Astrocyte of the hippocampus (primary cell): ENCODE data around the gene C5orf52.
A peak's percentile ranks its signal among the peaks of the same experiment; 100 is the strongest.
"Not testable (repeated sequence)": the region's sequence is repeated elsewhere in the genome, so short reads cannot be mapped to it uniquely, and the experiment has no call there.

ENCODE experiments used
- DNase-seq: peaks from one replicate; pipeline ENCODE4 v3.0.0; 2011; ENCODE audit warnings: low read depth, low spot score

The C5orf52 gene

DNA sequence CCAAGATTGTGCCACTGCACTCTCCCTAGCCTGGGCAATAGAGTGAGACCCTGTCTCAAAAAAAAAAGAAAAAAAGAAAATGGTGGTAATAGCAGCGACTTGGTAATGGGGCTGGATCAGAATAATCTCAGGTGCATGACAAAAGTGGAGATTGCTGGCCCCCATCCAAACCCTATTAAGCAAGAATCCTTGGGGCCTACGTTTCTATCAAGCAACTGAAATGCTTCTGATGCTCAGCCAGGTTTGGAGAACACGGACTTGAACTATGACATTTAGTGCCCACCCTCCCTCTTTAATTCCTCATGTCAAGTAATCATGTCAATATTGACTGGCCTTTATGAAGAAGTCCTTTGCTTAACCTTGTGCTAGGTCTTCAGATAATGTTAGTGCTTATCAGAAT, 6.6 kb downstream of the C5orf52 start:
- no peak for DNase-seq

DNA sequence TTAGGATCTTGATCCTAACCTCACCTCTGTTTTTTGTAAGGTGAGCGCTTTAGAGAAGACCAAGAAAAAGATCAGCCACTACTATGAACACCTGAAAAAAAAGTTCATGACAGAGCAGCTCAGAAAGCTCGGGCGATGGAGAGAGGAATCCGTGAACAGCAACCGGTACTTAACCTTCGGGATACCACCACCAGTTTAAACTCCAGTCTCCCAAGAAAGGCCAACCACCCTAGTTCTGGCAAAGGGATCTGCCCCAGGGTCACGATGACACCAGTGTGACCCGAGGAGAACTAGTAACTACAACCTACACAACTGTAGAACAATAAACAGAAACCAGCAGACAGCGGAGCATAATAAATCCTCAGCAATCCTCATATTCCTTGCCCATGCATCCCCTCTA, 8.5 kb downstream of the C5orf52 start:
- no peak for DNase-seq

DNA sequence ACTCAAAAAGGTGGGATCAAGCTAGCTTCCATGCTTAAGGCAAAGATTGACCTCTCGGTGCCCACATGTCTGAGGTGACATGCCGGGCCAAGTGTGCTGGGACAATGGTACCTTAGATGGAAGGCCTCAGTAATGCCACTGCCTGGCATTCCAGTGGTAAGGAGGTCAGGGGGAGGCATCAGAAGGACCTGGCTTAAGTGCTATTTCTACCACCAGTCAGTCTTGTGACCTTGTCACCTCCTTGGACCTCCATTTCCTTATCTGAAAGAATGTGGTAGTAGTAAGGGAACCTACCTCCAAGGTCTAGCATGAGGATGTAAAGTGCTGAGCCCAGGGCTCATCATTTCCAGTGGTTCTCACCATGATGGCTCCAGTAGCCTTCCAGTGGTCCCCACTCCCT, 8.9 kb downstream of the C5orf52 start:
- DNase-seq, result no peak

DNA sequence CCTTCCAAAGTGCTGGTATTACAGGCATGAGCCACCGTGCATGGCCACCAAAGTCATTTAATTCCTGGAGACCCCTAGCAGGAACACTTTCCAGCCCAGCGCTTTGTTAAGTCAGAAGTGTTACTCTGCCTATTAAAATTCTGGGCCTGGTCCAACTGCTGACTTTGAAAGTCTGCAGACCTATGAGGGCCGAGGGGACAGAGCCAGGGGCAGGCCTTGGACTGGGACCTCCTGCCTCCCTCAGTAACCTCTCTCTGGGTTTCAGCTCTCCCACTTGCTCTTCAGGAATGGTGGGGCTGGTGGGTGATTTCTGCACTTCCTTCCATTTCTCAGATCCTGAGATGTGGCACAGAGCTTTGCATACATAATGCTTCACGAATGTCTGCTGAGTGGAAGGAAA, 9.7 kb downstream of the C5orf52 start:
- DNase-seq, result no peak

DNA sequence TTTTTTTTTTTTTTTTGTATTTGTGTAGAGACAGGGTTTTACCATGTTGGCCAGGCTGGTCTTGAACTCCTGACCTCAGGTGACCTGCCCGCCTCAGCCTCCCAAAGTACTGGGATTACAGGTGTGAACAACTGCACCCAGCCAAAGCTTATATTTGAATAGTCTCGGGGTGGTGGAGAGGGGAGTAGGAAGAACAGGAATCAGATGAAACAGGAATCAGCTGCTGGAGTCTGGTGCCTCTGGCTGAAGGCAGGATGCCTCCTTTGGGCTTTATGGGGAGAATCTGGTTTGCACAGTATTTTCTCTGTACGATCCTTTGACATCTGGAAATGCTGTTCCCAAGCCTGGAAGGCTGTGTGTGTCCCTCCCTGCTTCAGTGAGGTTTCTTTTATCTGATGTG, 10.9 kb downstream of the C5orf52 start:
- no peak for DNase-seq

DNA sequence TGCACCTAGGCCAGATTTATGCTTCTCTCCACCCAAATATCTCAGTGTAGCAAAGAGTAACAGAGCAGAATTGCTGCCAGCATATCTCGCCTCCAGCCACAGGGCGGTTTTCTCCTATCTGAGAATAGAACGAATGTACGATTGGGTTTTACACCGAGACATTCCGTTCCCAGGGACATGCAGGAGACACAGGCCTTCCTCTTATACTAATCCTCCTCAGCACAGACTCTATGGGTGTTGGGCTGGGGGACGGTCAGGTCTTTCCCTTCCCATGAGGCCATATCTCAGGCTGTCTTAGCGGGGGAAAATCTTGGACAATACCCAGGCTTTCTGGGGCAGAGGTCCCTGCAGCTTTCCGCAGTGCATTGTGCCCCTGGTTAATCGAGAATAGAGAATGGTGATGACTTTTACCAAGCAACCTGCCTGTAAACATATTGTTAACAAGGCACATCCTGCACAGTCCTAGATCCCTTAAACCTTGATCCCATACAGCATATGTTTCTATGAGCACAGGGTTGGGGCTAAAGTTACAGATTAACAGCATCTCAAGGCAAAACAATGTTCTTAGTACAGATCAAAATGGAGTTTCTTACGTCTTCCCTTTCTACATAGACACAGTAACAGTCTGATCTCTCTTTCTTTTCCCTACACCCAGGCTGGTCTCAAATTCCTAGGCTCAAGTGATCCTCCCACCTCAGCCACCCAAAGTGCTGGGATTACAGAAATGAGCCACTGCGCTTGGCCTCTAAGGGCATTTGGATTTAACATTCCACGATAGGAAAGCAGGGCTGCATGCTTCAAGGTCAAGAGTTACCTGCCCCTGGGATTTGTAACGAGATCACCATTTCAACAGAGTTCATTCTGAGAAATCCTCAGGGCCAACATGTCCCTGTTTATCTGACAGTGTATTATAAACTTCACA, 15.2 kb downstream of the C5orf52 start:
- DNase-seq, result not testable (repeated sequence)

DNA sequence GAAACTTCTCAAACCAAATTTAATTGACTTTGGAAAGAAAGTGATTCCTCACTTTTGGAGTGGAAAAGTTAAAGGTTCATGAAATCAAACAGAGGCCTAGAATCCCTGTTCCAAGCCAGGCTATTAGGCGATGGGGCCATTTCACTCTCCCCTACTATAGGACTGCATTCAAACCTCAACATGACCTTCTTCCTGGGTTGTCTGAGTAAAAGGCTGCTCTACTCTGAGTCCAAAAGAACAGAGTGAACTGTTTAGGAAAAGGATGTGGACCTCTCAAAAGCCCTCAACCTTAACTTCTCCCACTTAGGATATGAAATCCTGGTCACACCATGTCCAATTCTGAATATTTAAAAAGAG, 15.8 kb downstream of the C5orf52 start:
- DNase-seq, result no peak

DNA sequence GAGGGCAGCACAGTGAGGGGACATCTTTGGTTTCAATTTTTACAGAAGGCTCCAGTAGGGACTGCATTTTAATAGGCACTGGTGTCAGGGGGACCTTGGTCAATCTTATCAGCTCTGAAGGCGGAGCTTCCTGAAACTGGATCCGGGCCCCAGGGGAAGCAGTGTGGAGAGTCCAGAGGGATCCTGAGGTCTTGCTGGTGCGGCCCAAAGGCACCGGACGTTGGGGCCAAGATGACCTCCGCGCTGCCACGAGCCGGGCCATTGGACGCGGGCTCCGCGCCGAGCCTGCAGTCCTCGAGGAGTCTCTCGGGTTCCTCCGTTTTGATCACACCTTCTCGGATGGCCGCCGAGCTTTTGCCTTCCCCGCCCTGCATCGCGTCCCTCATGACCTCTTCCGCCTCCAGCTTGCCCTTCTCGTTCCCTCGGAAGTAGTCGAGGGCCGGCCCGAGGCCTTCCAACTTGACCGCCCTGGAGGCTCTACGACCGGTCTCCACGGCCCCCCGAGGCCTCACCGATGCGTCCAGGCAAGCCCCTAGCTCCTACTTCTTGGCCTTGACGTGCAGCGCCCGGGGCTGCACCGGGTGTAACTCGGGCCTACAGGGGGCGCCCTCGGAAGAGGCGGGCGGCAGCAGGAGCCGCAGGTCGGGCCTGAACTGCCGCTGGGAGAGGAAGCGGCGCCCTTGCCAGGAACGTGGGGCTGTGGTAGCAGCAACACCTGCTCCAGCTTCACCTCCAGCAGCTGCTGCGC, 18.8 kb downstream of the C5orf52 start:
- no peak for DNase-seq

DNA sequence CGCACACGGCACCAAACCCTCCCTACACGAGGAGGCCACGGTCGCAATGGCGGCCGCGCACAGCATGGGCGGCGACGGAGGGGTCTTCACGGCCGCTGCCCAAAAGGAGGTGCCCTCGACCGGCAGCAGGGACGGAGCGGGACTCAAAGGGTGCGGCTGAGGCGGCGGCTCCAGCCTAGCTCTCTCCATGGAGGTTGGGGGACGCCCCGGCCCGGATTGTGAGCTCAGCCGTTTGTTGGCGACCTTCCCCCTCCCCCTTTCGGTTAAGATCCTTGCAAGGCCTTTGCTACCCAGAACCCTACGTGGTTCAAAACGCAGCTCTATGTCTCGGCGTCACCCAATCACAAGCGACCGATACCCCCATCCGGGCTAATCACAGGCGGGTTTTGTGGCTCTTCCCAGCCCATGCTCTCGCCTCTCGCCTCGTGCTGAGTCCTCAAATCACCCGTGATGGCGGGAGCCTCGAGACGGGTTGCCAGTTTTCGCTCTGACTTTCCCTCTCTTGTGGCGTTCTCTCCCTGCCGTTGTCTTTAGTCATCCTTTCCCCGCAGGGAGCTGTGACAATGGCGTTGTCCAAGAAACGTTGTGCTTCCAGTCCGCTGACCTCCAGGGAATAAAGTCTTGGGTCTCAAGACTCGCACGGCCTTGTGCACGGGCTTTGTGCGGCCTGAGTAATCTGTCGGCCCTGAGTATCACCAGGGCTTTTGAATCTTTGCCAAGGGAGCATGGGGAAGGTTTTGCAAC, 19.5 kb downstream of the C5orf52 start:
- no peak for DNase-seq

DNA sequence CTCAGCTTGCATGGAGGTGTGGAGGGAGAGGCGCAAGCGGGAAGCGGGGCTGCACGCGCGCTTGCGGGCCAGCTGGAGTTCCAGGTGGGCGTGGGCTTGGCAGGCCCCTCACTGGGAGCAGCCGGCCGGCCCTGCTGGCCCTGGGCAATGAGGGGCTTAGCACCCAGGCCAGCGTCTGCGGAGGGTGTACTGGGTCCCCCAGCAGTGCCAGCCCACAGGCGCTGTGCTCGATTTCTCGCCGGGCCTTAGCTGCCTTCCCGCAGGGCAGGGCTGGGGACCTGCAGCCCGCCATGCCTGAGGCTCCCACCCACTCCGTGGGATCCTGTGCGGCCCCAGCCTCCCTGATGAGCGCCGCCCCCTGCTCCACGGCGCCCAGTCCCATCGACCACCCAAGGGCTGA, 22.5 kb downstream of the C5orf52 start:
- DNase-seq, result not testable (repeated sequence)

DNA sequence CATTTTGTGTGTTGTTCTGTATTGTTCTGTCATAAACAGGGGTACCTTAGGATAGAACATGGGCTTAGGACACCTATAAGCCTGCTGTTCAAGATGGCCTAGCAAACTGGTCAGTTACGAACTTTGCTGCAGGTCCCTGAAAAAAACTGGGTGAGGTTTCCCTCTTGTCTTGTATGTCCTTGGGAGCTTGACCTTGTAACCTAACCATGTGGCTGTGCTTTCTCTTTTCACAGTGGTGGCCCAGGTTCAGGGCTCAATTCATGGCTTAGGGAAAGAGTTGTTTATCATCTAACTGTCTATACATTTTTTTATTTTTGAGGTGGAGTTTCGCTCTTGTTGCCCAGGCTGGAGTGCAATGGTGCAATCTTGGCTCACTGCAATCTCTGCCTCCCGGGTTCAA, 24.8 kb downstream of the C5orf52 start:
- DNase-seq, result not testable (repeated sequence)

DNA sequence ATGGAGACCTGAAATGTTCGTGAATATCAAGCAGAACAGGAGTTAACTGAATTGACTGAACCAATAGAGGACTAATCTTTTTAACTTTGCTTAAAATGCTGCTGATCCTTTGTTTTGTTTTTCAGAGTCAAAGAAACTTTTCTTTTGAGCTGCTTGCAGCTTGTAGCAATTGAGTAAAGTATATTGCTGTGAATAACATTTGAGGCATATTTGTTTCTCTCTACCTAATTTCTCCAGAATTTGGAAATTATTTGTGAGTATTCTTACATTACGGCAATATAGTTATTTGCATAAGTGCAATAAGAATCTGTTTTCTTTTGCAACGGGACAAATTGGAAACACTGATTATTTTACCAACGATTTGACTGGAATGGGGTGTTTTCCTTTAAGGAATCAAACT, 27.3 kb downstream of the C5orf52 start:
- not testable (repeated sequence) for DNase-seq

DNA sequence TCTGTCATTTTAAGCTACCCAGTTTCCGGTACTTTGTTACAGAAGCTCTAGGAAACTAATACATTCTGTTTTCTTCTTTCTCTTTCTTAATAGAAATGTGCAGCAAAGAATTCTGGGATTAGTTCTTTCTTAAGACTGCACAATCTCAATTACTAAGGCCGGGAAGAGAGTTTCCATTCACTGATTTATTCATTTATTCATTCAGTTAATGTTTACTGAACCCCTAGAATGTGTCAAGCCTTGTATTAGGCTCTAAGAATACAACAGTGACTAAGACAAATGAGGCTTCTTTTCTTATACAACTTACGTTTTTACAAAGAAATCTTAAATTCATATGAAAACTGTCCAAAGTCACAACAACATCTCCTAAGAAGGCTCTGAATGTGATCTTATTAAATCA, 32.4 kb downstream of the C5orf52 start:
- no peak for DNase-seq

DNA sequence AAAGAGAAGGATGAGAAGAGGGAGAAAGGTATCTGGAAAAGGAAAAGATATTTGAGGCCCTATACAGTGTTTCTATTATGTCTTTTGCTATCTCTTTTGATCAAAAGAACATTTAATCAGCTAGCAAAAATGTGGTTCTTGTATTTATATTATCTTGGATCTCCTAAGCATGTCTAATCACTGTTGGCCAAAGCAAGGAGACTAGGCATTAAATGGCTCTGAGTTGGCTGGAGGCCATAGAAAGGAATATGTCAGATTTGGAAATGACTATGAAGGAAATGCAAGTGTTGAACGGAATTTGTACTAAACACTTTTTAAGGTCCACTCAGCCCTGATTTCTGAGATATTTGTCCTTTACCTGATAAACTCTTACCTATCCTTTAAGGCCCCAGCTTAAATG, 37.5 kb downstream of the C5orf52 start:
- no peak for DNase-seq

DNA sequence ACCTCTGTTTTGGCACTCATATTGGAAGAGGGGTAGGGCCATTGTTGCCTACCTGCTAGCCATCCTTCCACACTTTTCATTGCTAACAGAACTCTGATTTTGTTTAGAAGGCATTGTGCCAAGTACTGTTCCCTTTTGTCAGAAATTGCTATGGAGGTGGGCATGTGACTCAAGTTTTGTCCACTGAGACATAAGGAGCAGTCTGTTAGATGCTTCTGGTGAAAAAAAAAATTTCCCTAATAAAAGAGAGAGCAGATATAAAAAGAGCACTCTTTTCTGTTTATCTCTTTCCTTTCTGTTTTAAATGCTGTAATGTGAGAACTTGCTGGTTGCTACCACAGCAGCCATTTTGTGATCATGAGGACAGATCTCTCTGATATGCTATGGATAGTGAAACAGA, 38.0 kb downstream of the C5orf52 start:
- no peak for DNase-seq

DNA sequence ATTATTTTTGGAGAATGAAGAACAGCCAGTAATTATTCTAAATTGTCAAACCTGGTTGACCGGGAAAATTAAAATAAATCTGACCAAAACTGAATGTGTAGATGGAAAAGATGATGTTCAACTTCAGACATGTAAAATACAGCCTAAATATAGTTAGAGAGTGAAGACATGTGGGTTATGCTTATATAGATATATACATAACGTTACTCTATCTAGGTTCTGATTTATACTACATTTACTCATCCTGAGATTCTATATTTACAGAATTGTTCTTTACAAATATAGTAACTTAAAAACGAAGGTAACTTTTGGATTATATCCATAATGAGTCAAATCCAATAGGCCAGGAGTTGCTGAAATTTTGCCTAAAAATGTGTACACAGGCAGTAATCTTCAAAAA, 39.1 kb downstream of the C5orf52 start:
- no peak for DNase-seq

DNA sequence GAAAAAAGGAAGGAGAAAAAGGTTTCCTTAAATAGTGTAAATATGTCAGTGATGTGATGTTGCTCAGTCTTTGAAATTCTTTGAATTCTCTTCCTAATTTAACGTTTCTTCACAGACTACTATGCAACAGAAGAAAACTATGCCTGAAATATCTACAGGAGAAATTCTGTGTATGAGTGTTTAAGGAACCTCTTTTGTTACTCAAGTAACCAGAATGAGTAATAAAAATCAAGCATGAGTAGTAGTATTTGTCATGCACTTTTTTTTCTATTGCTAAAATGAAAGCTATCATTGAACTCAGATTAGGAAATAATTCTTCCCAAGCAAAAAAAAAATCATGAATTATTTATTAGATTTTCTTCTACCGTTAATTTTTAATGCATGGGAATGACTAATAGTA, 39.5 kb downstream of the C5orf52 start:
- peak; percentile 52 for DNase-seq

DNA sequence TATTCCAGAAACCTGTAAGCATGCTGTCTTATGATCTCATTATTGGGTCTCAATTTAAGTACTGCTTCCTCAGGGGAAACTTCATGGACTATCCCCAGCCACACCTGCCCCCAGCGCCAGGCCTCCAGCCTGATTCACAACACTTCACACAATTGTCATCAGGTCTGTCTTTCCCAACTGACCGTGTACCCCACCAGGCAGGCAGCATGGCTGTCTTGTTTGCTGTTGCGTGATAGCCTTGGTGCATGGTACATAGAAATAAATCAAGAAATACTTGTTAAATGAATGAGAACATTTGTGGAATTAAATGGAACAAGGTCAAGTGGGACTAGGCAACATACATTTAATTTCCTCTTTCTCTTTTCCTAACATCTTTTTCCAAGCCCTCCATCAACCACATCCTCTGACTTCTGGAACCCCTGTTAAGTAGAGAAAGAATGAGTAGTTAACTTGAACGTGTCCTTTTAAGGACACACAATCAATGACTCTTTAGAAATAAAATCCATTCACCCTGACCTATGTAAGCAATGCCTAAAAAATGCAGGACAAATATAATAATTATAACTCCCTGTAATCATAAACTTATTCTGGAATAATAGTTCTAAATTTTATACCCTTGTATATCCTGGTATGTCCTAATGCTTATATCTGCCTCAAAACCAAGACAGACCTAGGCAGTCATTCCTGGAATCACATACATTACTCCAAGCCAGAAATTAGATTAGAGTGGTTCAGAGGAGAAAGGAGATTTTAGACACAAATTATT, 42.7 kb downstream of the C5orf52 start:
- DNase-seq, result no peak

DNA sequence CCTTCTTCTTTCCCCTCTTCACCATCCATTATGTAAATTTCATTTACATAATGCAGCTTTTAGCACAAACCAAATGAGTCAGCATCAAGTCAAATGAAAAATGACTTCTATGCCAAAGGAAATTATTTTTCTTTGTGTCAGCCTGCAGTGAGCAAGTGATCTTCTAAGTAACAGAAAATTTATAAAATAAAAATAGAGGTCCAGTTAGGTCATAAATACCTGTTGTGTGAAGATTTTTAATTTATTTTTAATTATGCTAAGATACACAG, 43.2 kb downstream of the C5orf52 start:
- DNase-seq, result no peak

DNA sequence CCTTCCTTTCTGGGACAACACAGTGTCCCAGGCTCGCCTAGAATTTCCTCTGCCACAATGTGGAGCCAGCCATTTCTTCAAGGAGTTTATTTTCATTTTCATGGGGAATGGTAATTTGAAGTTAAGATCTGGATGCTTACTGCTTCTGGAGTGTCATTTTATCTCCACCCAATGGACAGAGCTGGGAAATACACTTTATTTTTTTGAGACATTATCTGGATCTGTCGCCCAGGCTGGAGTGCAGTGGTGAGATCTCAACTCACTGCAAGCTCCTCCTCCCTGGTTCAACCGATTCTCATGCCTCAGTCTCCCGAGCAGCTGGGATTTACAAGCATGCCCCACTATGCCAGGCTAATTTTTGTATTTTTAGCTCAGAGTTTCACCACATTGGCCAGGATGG, 47.2 kb downstream of the C5orf52 start:
- DNase-seq, result peak; percentile 82

DNA sequence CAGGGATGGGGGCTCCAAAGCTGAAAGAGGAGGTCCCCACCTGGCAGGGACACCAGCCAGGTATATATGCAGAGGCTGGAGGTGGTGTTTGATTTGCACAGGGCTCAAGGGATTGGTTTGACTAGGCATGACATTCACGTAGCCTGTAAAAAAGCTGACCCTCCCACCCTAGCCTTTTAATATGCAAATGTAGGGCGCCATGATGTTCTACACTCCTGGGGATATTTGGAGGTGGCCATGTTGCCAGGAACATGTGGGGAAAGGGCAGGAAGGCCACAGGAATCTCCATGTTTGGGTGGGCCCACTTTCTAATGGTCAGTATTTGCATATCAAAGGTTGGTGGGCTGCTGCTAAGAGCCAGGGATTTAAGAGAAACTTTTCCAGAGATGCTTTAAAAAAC, 47.9 kb downstream of the C5orf52 start:
- DNase-seq, result no peak

DNA sequence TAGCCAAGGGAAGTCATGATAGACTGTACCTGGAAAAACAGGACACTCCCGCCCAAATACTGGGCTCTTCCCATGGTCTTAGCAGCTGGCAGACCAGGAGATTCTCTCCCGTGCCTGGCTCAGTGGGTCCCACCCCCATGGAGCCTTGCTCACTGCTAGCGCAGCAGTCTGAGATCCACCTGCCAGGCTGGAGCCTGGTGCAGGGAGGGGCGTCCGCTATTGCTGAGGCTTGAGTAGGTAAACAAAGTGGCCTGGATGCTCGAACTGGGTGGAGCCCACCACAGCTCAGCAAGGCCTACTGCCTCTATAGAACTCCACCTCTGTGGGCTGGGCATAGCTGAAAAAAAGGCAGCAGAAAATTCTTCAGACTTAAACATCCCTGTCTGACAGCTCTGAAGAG, 49.8 kb downstream of the C5orf52 start:
- no peak for DNase-seq
